Smooth muscle cell (in vitro differentiated cells): ENCODE measurements around the gene CHD6. TPM values are rescaled to one million over a fixed set of nuclear protein-coding genes. Genes with fewer than 3 reads are reported as not detected.

ENCODE experiments used
- DNase-seq: peaks from one replicate; lab custom pipeline; 2025; ENCODE audit not compliant: unreplicated experiment; lab: John Stamatoyannopoulos, UW
- H2AFZ ChIP-seq: fragments of 200-600 bp; sonication (generic); 2 replicates; pipeline ENCODE4 v1.6.0; 2016; ENCODE audit warnings: antibody characterized with exemption, low read depth, mild to moderate bottlenecking
- H3F3A ChIP-seq: fragments of 200-600 bp; sonication (generic); 2 replicates; pipeline ENCODE4 v1.6.0; 2017; ENCODE audit warnings: antibody characterized with exemption, low read depth
- H3K27ac ChIP-seq: fragments of 200-600 bp; sonication (generic); 2 replicates; pipeline ENCODE4 v1.5.1; 2016; ENCODE audit warnings: low read depth, mild to moderate bottlenecking
- H3K27me3 ChIP-seq: fragments of 200-600 bp; sonication (generic); 2 replicates; pipeline ENCODE4 v1.6.1; 2016; ENCODE audit warnings: low read depth, mild to moderate bottlenecking
- H3K36me3 ChIP-seq: fragments of 200-600 bp; sonication (generic); 2 replicates; pipeline ENCODE4 v1.5.1; 2016; ENCODE audit warnings: low read depth
- H3K4me1 ChIP-seq: fragments of 200-600 bp; sonication (generic); 2 replicates; pipeline ENCODE4 v1.5.1; 2016; ENCODE audit warnings: low read depth
- H3K4me2 ChIP-seq: fragments of 200-600 bp; sonication (generic); 2 replicates; pipeline ENCODE4 v1.6.0; 2016; ENCODE audit warnings: mild to moderate bottlenecking
- H3K4me3 ChIP-seq: fragments of 200-600 bp; sonication (generic); 2 replicates; pipeline ENCODE4 v1.5.1; 2016; ENCODE audit warnings: mild to moderate bottlenecking
- H3K79me2 ChIP-seq: fragments of 200-600 bp; sonication (generic); 2 replicates; pipeline ENCODE4 v1.6.0; 2016; ENCODE audit warnings: low read depth, mild to moderate bottlenecking
- H3K9ac ChIP-seq: fragments of 200-600 bp; sonication (generic); 2 replicates; pipeline ENCODE4 v1.6.0; 2016; ENCODE audit warnings: low read depth
- H3K9me3 ChIP-seq: fragments of 200-600 bp; sonication (generic); replicated peaks from 2 replicates; pipeline ENCODE4 v1.5.1; 2016; ENCODE audit warnings: low read depth
- H4K20me1 ChIP-seq: fragments of 200-600 bp; sonication (generic); 2 replicates; pipeline ENCODE4 v1.6.0; 2016; ENCODE audit warnings: low read depth
- CTCF ChIP-seq: fragments of 200-600 bp; sonication (generic); IDR thresholded peaks from 2 replicates; pipeline ENCODE4 v1.5.1; 2017; ENCODE audit warnings: borderline replicate concordance, mild to moderate bottlenecking, antibody characterized with exemption; ENCODE audit not compliant: insufficient read depth, poor library complexity, severe bottlenecking
- WGBS: methylation state at CpG from one replicate; pipeline ENCODE4 v1.1.7; 2016; ENCODE audit warnings: low lambda C conversion rate; 5-methylcytosine and 5-hydroxymethylcytosine counted together
- polyA plus RNA-seq: library from polyadenylated mRNA; unstranded; fragments of >200 nt; fragmentation: Nextera tagmentation; extraction: Ambion mirVana; gene quantifications from 2 replicates; pipeline ENCODE4 v1.2.1, GENCODE V29; 2016
- total RNA-seq: library from RNA; depleted of rRNA; stranded (reverse); fragments of >200 nt; gene quantifications from 2 replicates; pipeline ENCODE4 v1.2.3, GENCODE V29; 2014

CHD6 gene
- total and polyA plus RNA-seq, 2 experiments from 2014 or later = 41.7 to 47.8 TPM

GRCh38 chr20:41619360-41620100 is 1.4 kb upstream of the CHD6 start:
- no peaks in the 10 kb centered on the region for H3K9me3 ChIP-seq
- peak overlapping the region; percentile 87 for H3K4me2 ChIP-seq
- no peaks in the 10 kb centered on the region for H3K27me3 ChIP-seq
- H4K20me1 ChIP-seq = peaks cover 30% of the 10 kb centered on the region
- peaks cover 12% of the 10 kb centered on the region for H3K4me1 ChIP-seq
- peak overlapping the region; percentile 87 for H2AFZ ChIP-seq
- no peak overlapping the region for H3K9ac ChIP-seq
- peak overlapping the region; percentile 73 for H3K4me3 ChIP-seq
- DNase-seq = no peak
- H3F3A ChIP-seq = peaks cover 6% of the 10 kb centered on the region
- H3K36me3 ChIP-seq = no peaks in the 10 kb centered on the region
- peaks cover 31% of the 10 kb centered on the region for H3K79me2 ChIP-seq
- H3K27ac ChIP-seq = no peak overlapping the region
- WGBS = 42% methylated on average over 5 of the region's 5 CpGs
- TF ChIP-seq CTCF = no peak

DNA sequence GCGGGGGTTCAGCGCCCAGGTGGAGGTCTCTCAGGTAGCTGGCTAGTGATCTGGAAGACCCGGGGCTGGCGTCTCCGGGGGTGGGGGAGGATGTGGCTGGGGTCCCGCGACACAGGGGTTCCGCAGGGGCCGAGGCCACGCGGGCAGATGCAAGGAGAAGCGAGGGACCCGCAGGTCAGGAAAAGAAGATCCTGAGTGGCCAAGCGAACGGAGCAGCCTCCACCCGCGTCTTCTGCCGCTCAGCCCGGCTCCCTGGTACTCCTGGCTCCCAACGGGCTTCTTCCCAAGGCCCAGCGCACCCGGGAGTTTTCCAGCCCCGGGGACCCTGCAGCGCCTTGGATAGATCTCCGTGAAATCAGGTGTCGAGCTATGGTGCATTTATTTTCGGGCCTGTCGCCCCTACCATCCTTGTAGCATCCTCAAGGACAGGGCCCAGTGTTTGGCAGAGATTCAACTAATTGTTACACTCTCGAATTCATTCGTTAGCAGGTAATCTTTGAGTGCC is 682 bp upstream of the CHD6 start:
- no peak for DNase-seq
- H3K9ac ChIP-seq = no peak overlapping the region

DNA sequence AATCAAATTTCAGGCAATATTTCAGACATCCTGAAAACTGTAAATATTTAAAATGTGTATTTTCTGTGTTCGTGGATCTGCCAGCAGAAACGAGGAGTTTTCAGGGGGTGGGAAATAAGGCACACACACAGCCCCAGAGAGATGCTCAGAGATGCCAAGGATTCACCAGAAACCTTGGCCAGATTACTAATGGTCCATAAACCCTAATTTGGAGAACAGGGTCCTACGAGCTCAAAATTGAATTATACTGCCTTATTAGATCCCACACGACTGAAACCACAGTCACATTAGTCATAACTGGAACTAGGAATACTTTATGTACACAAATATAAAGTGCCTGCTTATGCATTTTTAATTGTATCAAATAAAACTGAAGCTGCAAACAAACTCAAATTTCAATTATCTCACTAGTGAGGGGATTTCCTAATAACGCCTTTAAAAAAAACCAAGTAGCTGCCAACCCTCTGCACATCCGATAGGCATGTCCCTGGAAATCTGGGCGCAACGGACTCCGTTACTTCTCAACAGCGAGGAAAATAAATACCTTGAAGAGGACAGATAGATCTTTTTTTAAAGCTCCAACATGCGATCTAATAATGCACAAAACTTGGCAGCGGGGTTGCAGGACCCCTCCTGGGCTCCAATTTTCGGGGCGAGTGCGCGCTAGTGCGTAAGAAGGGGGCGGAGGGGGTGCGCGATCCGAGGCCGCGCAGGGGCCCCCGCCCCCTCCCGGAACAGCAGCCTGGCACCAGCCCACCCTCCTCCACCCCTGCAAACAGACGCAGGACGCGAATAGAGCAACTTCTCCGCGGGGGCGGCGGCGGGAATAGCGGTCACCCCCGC is 897 bp downstream of the CHD6 start:
- H2AFZ ChIP-seq = peak overlapping the region; percentile 40
- no peaks in the 10 kb centered on the region for H3K9me3 ChIP-seq
- H4K20me1 ChIP-seq = peaks cover 53% of the 10 kb centered on the region

More for the DNA sequence above, 682 bp upstream of the CHD6 start:
- Histone ChIP-seq H3K79me2 (peaks cover 37% of the 10 kb centered on the region), H4K20me1 (peaks cover 37% of the 10 kb centered on the region), H3K4me2 (peak overlapping the region; percentile 87), H3K4me1 (peaks cover 19% of the 10 kb centered on the region), H2AFZ (peak overlapping the region; percentile 87), H3F3A (peaks cover 6% of the 10 kb centered on the region), H3K4me3 (peak overlapping the region; percentile 73), H3K27me3 (no peaks in the 10 kb centered on the region), H3K27ac (no peak overlapping the region), H3K9me3 (no peaks in the 10 kb centered on the region), H3K36me3 (no peaks in the 10 kb centered on the region)
- whole genome bisulfite sequencing = 3% methylated on average over 22 of the region's 30 CpGs
- TF ChIP-seq CTCF = no peak

More for the DNA sequence above, 897 bp downstream of the CHD6 start:
- peak; percentile 8 for DNase-seq
- Histone ChIP-seq H3F3A (peaks cover 6% of the 10 kb centered on the region), H3K36me3 (no peaks in the 10 kb centered on the region), H3K9ac (peak overlapping the region; percentile 47), H3K4me3 (peak overlapping the region; percentile 73), H3K4me2 (peak overlapping the region; percentile 84), H3K27ac (no peak overlapping the region), H3K79me2 (peaks cover 53% of the 10 kb centered on the region), H3K27me3 (no peaks in the 10 kb centered on the region), H3K4me1 (peaks cover 24% of the 10 kb centered on the region)
- TF ChIP-seq CTCF = no peak
- WGBS = 7% methylated on average over 18 of the region's 35 CpGs
